Measurements from ENCODE around the gene NDUFAF7.
"Not testable (repeated sequence)": the region's sequence is repeated elsewhere in the genome, so short reads cannot be mapped to it uniquely, and the experiment has no call there.

NDUFAF7 gene, protein sequence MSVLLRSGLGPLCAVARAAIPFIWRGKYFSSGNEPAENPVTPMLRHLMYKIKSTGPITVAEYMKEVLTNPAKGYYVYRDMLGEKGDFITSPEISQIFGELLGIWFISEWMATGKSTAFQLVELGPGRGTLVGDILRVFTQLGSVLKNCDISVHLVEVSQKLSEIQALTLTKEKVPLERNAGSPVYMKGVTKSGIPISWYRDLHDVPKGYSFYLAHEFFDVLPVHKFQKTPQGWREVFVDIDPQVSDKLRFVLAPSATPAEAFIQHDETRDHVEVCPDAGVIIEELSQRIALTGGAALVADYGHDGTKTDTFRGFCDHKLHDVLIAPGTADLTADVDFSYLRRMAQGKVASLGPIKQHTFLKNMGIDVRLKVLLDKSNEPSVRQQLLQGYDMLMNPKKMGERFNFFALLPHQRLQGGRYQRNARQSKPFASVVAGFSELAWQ

DNA sequence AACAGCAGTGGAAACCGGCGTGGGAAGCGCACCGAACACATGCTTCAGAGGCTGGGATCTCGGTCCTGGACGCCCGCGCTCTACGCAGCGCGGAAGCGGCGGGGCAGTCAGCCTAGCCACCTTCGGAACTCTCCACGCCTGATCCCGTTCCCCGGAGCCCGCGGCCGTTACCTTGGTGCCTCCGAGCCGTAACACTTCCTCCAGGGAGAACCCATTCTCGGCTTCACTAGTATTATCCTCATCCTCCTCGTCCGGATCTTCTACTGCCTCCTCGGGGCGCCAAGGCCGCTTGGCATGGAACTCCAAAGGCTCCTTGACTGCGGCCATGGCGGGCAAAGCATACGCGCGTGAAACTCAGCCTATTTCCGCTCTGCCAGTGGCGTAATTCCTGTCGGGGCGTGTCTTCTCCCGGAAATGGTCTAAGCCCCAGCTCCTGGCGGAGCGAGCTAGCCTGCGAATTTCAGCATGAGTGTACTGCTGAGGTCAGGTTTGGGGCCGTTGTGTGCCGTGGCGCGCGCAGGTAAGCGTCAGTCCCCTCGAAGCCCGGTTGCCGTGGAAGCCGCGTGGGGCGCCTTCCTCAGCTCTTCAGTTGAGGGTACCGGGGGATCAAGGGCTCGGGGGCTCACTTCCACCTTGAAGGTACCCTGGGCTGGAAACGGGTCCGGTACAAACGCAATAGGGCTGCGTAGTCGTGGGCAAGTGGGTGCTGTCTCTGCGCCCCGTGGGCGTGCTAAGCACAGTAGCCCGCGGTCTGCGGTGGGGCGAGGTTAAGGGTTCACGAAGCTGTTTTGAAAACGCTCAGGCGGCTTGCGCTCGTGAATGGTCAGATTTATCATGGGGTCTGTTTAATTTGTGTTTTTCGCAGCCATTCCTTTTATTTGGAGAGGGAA, at the start of gene NDUFAF7, which contains the start of gene CEBPZ:
TSS of gene NDUFAF7 (plus strand) at position 418 of the 890 bp plus-strand sequence. CDS start at position 466, 48 bp downstream.
TSS of gene CEBPZ (minus strand) at position 356 of the 890 bp plus-strand sequence. CDS start at position 327, 29 bp downstream.
- peak; percentile 91 for DNase-seq (ENCODE audit: low read depth)

DNA sequence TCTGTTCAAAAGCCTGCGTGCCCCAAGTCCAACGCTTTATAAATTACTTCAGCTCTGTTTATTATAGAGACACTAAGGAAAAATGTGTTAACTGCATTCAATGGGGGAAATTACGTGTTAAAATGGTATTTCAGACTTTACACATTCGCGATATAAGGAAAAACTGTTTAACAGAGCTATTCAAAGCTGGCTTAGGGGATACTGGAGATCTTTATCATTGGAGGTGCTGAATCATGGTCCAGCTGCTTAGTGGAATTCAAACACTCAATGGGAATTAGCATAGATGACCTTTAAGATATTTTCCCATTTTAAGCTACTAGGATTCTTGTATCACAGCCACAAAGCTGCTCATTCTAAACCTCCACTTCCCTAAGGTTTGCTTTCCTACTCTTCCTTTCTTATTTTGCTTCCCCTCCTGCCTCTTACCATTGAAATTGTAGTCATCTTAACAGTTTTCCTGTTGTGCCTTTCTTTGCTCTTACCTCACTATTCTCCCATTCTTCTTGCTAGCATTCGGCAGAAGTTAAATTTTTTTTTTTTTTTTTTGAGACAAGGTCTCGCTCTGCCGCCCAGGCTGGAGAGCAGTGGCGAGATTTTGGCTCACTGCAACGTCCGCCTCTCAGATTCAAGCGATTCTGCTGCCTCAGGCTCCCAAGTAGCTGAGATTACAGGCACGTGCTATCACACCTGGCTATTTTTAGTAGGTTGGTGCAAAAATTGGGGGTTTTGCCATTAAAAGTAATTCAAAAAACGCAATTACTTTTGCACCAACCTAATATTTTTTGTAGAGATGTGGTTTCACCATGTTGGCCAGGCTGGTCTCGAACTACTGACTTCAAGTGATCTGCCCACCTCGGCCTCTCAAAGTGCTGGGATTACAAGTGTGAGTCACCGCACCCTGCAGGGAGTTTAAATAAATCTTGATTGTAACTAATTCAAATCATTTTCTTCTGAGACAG, 49.5 kb upstream of the NDUFAF7 start:
- DNase-seq (ENCODE audit: low read depth): no peak

DNA sequence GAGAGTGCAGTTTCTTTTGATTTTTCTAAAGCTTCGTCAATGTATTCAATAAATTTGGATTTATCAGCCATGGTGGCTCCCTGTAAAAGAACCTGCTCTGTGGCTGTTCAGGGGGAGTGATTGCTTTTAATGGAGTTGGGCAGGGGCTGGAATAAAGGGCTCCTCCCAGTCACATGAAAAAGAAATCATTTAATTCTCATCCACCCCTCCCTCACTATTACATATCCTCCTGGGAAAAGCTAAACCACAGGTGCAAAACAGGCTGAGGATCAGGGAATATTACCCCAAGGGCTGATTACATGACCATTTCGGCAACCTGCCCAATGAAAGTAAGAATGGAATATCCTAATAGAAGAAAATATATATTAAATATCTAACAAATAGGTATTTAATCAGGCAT, 42.9 kb upstream of the NDUFAF7 start, which contains the start of gene SULT6B1:
TSS of gene SULT6B1 (minus strand) at position 101 of the 400 bp plus-strand sequence. CDS start at position 71, 30 bp downstream.
- no peak for DNase-seq (ENCODE audit: low read depth)

DNA sequence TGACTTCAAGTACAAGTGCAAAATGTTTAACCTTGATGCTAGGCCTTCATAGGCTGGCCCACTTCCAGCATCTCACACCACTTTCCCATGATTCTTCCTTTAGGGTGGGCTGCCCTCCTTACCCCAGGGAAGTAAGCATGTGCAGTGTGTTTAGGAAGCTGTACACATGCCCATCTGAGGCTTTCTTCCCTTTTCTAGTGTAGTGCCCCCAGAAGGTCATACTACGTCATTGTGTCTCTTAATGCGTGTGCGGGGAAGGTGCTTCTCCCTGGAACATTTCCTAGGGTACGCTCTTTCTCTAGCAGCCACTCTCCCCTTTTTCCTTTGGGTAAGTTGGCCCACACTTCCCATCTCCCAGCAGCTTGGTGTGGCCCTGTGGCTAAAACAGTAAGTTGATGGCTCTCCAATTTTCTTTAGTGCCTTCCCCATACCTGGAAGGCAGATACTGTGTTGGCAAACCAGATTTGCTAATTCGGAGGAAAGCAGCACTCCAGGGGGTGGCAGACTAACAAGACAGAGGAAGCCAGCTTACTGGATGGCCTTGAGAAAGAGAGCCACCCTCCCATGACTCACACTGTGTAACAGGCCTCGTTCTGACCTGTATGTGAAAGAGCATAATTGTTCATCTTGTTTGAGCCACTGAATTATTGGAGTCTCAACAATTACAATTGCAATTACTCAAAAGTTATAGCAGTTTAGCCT, 41.9 kb upstream of the NDUFAF7 start:
- peak; percentile 80 for DNase-seq (ENCODE audit: low read depth)

DNA sequence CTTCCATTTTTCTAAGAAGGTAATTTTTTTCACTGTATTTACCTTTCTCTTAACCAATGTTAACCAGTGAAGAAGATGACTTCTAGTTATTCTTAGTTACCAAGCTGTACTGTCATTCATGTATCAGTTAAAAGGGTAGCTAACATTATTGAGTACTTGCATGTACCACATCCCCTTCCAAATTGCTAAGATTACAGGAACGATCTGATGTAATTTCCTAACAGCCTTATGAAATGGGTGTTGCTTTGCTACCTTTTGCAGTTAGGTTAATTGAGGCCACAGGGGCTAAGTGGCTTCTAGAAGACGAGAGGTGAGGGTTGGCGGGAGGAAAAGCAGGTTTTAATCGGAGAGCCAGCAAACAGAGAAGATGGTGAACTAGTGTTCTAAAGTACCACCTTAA, 41.2 kb upstream of the NDUFAF7 start:
- DNase-seq (ENCODE audit: low read depth): no peak

DNA sequence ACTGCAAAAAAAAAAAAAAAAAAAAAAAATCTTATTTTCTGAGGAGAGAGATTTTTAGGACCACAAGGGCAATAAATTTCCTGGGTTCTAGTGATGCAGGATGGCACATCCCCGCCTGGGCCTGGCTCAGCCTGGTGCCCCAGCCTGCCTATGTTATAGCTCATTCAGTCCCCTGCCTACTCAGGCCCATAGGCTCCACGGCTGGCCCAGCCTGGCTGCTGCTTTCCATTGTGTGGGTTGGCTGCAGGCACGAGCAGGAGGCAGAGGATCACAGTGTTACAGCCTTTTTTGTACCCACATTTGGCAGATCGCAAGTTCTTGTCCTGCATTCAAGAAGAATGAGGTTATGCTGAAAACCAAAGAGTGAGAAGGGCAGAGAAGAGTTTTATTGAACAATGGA, 40.2 kb upstream of the NDUFAF7 start:
- DNase-seq (ENCODE audit: low read depth): no peak

DNA sequence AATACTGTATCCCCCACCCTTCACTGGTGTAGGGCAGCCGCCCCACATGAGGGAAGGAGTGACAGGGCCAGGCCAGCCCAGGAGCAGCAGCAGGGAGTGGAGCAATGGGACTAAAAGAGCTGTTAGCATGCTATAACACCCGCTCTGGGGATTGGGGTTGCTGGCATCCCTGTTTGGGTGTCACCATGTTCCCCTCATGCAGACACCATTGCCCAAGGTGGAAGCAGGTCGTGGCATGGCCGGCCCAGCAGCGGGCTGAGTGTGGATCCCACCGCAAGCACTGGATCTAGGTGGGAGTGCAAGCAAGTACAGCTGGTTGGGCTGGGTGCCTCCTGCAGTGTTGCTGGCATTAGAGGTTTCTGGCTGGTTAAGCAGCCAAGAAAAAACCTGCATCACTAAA, 39.7 kb upstream of the NDUFAF7 start:
- DNase-seq (ENCODE audit: low read depth): no peak

DNA sequence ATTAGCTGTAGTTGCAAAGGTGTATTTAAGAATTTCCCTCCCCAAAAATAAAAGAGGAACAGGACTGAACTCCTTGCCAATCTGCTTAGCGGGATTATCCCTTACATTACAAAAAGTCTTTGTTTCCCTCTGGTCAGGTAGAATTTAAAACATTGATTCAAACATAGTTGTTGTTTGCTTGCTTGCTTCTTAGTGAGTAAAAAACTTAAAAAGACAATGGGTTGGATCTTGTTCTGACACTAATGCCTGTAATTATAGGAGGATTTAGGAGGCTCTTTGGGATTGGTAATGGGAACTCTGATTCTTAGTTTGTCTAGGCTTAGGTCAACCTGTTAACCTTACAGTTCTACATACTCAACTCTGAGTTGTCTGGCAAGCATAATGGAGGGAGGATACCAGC, 38.9 kb upstream of the NDUFAF7 start:
- DNase-seq (ENCODE audit: low read depth): no peak

DNA sequence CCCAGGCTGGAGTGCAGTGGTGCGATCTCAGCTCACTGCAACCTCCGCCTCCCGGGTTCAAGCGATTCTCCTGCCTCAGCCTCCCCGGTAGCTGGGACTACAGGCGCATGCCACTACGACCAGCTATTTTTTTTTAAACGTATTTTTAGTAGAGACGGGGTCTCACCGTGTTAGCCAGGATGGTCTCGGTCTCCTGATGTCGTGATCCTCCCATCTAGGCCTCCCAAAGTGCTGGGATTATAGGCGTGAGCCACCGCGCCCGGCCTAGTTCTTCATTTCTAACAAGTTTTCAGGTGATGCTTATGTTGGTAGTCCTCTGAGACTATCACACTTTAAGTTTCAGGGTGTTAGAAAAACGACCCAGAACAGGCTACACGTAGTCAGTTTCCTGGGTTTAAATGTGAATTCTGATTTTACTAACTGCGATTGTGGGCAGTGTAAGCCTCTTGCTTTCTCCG, 35.6 kb upstream of the NDUFAF7 start:
- DNase-seq (ENCODE audit: low read depth): not testable (repeated sequence)

DNA sequence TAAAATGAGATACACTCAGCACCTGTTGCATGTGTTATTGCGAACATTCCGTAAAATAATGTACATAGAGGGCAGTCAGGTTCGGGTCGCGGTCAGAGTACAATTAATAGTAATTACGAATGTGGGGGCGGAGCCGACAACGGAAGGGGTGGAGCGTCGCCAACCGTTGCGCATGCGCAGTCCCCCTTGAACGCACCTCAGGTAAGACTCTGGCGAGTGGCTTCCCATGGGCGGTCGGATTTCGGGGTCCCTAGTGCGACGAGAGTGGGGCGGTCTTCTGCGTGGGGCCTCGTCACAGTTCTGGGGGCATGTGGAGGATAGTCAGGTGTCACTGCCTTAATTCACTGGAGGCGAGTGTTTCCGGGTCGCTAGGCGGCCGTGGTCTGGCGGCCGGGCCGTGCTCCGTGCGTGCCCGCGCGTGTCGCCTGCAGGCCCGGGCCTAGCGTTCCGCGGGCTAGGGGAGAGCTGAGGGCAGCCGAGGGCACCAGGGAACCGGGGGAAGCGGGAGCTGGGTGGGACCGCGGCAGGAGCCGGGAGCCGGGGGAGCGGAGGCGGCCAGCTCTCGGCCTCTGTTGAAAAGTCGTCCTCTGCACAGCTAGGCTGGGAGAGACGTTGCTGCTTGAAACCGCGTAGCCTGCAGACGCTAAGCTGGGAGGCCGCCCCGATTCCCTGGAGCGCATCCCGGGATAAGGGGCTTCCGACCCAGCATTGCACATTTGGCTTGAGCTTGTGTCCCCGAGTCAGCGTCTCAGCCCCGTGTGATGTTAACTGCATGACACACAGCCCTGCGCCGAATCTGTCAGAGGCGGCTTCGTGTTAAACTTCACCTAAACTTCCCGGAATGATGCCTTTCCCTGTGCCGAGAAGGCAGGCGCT, 34.9 kb upstream of the NDUFAF7 start, which contains the start of gene CEBPZOS:
TSS of gene CEBPZOS (plus strand) at position 177 of the 876 bp plus-strand sequence. CDS start 3,209 bp downstream, outside the sequence.
- DNase-seq (ENCODE audit: low read depth): peak; percentile 39

DNA sequence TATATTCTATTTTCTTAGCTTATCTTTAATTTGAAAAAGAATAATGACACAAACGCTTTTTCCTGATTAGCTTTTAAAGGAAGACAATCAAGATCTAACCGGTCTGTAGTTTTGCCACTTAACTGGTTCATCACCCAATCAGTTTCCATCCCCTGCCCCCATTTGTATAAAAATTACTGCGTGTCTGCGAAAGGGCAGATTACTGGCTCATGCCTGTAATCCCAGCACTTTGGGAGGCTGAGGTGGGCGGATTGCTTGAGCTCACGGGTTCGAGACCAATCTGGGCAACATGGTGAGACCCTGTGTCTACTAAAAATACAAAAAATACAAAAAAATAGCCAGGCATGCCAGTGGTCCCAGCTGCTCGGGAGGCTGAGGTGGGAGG, 32.8 kb upstream of the NDUFAF7 start:
- no peak for DNase-seq (ENCODE audit: low read depth)

DNA sequence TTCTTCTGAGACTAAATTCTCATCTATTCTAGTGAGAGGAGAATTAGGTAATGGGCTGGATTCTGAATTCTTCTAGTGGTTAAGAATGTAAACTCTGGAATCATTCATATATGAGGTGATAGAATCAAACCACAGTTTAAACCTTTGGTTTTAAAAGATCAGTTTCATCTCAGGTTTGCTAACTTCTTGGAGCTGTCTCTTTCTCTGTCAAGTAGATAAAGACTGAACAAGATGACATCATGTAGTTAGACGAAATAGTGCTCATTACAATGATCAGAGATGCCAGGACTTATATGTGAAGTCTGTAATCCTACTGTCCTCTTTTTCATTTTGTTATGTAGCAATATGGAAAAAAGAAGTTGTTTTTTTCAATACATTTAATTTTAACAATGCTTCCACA, 30.2 kb upstream of the NDUFAF7 start:
- DNase-seq (ENCODE audit: low read depth): no peak

DNA sequence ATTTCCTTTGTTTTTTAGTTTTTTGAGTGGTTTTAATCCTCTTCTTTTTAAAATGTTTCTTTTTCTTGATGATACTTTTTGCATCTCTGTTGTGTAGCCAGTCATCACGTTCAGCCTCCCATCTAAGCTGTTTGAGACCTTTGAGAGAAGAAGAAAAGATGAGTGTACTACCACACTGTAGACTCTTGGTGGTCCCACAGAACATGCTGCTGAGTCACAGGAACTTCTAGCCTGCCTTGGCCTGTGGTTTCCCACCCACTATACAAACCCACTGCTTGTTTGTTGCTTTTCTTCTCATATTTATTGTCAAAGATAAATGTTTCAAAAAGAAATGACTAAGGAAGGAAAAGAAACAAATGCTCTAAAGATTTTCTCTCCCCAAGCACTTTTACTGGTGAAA, 29.7 kb upstream of the NDUFAF7 start:
- no peak for DNase-seq (ENCODE audit: low read depth)

DNA sequence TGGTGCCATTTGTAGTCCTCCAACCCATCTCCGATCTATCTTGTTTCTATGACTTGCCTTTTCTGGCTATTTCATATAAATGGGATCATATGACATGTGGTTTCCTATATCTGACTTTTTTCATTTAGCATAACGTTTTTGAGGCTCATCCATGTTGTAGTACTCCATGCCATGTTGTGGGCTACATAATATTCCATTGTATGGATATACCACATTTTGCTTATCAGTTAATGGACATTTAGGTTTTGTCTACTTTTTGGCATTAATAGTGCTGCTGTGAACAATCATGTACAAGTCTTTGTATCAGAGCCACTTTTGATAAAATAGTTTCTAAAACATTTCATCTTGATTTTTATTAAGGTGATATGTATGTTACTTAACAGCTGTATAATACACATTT, 27.8 kb upstream of the NDUFAF7 start:
- no peak for DNase-seq (ENCODE audit: low read depth)

DNA sequence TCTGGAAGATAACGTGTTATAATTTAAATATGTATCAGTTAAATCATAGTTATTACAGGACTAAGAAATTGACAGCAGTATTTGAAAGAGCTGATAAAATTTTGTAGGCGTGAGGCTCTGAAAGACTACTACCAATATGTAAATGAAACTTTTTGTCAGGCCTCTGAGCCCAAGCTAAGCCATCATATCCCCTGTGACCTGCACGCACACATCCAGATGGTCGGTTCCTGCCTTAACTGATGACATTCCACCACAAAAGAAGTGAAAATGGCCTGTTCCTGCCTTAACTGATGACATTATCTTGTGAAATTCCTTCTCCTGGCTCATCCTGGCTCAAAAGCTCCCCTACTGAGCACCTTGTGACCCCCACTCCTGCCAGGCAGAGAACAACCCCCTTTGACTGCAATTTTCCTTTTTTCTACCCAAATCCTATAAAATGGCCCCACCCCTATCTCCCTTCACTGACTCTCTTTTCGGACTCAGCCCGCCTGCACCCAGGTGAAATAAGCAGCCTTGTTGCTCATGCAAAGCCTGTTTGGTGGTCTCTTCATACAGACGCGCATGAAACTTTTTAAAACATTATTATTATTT, 26.3 kb upstream of the NDUFAF7 start:
- DNase-seq (ENCODE audit: low read depth): not testable (repeated sequence)

DNA sequence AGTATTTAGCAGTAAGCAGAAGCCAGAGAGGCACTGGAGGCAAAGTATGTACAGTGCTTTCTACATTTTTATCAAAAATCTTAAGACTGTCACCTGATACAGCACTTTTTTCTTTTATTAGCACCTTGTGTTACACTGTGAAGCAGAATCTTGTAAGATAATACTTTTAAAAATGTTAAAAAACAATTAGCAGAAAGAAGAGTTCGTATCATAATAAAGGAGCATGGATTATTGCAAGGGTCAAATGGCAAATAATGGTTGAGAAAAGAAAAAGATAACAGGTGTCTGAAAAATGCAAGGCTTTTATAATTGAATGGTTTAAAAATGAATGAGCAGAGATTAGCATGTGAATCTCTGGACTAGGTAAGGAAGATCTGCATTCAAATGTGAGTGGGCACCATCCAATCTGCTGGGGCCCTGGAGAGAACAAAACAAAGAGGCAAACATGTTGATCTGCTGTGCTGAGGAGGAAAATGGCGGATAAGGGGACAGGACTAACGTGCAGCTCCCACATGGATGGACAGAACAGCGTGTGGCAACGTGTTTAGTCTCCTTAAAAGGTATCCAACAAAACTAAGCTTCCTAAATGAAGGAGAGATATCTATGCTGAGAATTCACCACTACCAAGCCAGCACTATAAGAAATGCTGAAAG, 25.6 kb upstream of the NDUFAF7 start:
- no peak for DNase-seq (ENCODE audit: low read depth)

DNA sequence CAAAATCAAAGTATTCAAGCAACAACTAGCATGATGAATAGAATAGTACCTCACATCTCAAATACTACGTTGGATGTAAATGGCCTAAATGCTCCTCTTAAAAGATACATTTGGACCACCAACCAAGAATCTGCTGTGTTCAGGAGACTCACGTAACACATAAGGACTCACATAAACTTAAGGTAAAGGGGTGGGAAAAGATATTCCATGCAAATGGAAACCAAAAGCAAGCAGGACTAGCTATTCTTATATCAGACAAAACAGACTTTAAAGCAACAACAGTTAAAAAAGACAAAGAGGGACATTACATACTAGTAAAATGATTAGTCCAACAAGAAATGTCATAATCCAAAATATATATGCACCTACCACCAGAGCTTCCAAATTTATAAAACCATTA, 24.7 kb upstream of the NDUFAF7 start:
- DNase-seq (ENCODE audit: low read depth): not testable (repeated sequence)

DNA sequence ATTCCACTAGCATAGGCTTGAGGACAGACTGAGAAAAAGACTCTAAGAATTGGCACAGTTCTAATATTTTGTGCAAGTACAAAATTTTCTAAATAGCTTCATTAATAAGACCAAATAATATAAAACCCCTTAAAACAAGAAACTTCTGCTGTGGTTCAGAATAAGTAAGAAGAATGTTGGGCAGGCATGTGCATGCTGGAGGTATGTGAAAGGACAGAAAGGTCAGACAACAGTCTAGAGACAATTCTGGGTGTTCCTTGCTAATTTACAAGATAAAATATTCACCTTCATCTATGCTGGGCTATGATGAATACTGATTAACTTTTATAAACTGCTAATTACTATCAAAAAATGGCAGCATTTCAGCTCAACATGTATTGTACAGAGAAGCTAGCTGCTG, 20.2 kb upstream of the NDUFAF7 start:
- DNase-seq (ENCODE audit: low read depth): no peak

DNA sequence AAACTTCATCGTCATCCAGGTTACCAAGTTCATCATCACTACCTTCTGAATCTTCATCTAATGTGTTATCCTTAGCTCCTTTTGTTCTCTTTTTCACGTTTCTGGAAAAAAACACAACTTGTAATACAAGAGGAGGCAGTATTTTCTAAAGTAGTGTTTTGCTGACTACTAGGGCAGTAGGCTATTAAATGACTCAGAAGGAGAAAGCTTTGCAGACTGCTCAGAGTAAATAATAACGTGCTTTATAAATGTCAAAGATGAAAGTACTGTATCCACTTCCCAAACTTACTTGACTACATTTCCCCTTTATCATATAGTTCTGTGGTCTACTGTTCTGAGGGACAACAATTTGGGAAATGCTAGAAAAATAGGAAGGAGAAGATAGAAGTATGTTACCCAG, 19.5 kb upstream of the NDUFAF7 start:
- DNase-seq (ENCODE audit: low read depth): no peak
